Stimulated activated effector memory CD8-positive, alpha-beta T cell treated with anti-CD3 and anti-CD28 coated beads, Interleukin-12 subunit alpha, Interleukin-12 subunit beta, amount 100 ng/mL, for 72 hours (primary cell): Measurements from ENCODE around the gene TDRD3.

ENCODE experiments used
- ATAC-seq: fragments of 150-1000 bp; cut with Tn5 transposase; 2 replicates; pipeline ENCODE4 v1.10.0; 2021
- DNase-seq, 2 donors: peaks; one replicate each; pipeline ENCODE4 v3.0.0; 2021 to 2022; ENCODE audit warnings: low spot score in 2 of 2
- H3K27ac Mint-ChIP-seq: one replicate; pipeline ENCODE4 v1.8.0; 2022; ENCODE audit warnings: mild to moderate bottlenecking, mixed read lengths
- H3K36me3 Mint-ChIP-seq: one replicate; pipeline ENCODE4 v1.8.0; 2022; ENCODE audit warnings: mild to moderate bottlenecking, mixed read lengths
- H3K4me1 Mint-ChIP-seq: one replicate; pipeline ENCODE4 v1.8.0; 2022; ENCODE audit warnings: mixed read lengths
- H3K4me3 Mint-ChIP-seq: one replicate; pipeline ENCODE4 v1.8.0; 2022; ENCODE audit warnings: mild to moderate bottlenecking, mixed read lengths
- H3K9me3 Mint-ChIP-seq: one replicate; pipeline ENCODE4 v1.8.0; 2022; ENCODE audit warnings: mixed read lengths

Gene TDRD3

DNA sequence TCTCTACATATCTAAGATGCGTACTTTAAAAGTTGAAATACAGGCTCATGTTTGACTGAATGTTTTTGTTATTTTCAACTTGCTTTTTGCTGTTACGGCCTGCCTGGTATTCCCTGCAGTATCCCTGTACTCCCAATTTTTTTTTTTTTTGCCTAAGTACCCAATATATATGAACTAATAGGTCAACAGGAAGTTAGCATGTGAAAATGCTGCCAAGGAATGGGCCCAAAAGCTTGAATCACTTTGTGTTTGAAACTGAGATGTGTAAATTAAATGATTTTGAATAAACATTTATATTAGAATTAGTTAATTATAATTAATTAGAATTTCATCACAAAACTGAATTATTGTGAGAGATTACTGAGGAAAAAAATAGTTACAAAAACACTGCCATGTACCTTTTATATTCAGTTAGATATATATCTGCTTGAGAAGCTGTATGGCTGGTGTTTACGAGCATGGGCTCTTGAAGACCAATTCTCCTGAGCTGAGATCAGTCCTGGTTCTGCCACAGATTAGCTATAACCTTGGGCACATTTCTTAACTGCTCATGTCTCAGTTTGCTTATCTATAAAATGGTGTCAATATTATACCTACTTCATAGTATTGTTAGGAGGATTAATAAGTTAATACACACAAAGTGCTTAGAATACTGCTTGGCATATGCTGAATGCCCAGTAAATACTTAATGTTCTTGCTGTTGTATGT lies 16.0 kb downstream of the TDRD3 start:
- ATAC-seq: no peak
- H3K4me1 Mint-ChIP-seq: peaks cover 41% of the 10 kb centered on the region
- no peaks in the 10 kb centered on the region for H3K36me3 Mint-ChIP-seq
- no peak overlapping the region for H3K4me3 Mint-ChIP-seq
- no peak overlapping the region for H3K27ac Mint-ChIP-seq
- H3K9me3 Mint-ChIP-seq: peaks cover under 1% of the 10 kb centered on the region
- DNase-seq: no peak

DNA sequence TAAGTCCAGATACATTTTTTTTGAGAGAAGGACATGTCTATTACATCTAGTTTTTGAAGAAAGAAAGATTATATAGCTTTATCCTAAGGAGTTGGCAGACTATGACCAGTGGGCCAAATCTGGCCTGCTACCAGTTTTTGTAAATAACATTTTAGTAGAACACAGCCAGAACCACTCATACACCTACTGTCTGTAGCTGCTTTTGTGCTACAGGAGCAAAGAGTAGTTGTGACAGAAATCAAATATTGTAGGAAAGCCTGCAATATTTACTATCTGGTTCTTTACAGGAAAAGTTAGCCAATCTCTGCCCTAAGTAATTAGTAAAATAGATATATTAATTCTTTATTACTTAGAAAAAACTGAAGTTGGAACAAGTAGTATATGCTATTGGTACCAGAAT lies 17.2 kb downstream of the TDRD3 start:
- ATAC-seq (no peak), DNase-seq (no peak)
- H3K4me3 Mint-ChIP-seq: no peak overlapping the region
- peaks cover 42% of the 10 kb centered on the region for H3K4me1 Mint-ChIP-seq
- H3K9me3 Mint-ChIP-seq: no peaks in the 10 kb centered on the region
- no peak overlapping the region for H3K27ac Mint-ChIP-seq
- no peaks in the 10 kb centered on the region for H3K36me3 Mint-ChIP-seq

GRCh38 chr13:60417734-60418133 lies 20.7 kb downstream of the TDRD3 start:
- Mint-ChIP-seq H3K9me3 (no peaks in the 10 kb centered on the region), H3K4me1 (peaks cover 27% of the 10 kb centered on the region), H3K36me3 (no peaks in the 10 kb centered on the region), H3K4me3 (no peak overlapping the region), H3K27ac (peak overlapping the region; percentile 4)
- ATAC-seq (peak; percentile 92), DNase-seq (no peak)

DNA sequence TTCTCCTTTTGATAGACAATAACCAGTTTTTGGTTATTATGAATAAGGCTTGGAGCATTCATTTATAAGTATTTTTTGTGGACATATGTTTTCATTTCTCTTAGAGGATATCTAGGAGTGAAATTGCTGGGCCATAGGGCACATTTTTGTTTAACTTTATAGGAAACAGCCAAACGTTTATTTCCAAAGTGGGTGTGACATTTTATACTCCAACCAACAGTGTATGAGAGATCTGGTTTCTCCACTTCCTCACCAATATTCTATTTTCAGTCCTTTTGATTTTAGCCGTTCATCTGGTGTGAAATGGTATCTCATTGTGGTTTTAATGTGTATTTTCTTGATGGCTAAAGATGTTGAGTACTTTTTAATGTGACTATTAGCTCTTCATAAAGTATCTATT lies 21.9 kb downstream of the TDRD3 start:
- peaks cover 27% of the 10 kb centered on the region for H3K4me1 Mint-ChIP-seq
- no peak overlapping the region for H3K27ac Mint-ChIP-seq
- H3K36me3 Mint-ChIP-seq: no peaks in the 10 kb centered on the region
- H3K9me3 Mint-ChIP-seq: no peaks in the 10 kb centered on the region
- no peak for DNase-seq
- no peak overlapping the region for H3K4me3 Mint-ChIP-seq
- no peak for ATAC-seq

- Mint-ChIP-seq H3K4me3 (no peak overlapping the region), H3K36me3 (no peaks in the 10 kb centered on the region), H3K9me3 (no peaks in the 10 kb centered on the region), H3K27ac (peak overlapping the region; percentile 2), H3K4me1 (peaks cover 19% of the 10 kb centered on the region)
- no peak for DNase-seq
- ATAC-seq: no peak
Observed at GRCh38 chr13:60425332-60425731, 28.3 kb downstream of the TDRD3 start.

DNA sequence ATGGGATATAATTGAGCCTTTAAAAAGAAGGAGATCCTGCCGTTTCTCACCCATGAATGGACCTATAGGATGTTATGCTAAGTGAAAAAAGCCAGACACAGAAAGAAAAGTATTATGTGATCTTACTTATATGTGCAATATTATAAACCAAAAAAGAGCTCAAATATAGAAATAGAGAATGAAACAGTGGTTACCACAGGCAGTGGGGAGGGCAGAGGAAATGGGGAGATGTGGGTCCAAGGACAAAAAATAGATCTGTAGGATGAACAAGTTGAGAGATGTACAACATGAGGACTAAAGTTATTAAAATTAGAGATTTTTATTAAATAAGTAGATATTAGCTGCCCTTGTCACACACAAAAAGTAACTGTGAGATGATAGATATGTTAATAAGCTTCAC lies 29.1 kb downstream of the TDRD3 start:
- H3K36me3 Mint-ChIP-seq: no peaks in the 10 kb centered on the region
- H3K4me3 Mint-ChIP-seq: peak overlapping the region; percentile 6
- peaks cover 19% of the 10 kb centered on the region for H3K4me1 Mint-ChIP-seq
- H3K27ac Mint-ChIP-seq: peak overlapping the region; percentile 2
- DNase-seq (no peak), ATAC-seq (no peak)
- H3K9me3 Mint-ChIP-seq: no peaks in the 10 kb centered on the region

DNA sequence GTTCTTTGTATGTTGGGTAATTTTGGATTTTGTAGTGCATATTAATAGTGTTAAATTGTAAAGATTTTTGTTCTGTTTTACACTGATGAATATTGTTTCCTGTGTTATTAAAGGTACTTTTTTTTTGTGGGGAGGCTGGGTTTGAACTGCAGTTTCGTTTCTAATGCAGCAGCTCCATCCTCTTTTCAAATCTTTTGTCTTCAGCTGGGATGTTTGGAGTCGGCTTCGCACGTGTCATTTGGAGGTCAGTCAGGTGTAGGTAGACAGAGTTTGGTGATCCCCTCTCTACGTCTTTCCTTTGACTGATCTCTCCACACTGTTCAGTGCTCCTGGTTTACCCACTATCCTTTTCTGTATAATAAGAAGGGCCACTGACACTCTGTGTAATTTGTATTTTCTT lies 30.3 kb downstream of the TDRD3 start:
- DNase-seq (no peak), ATAC-seq (peak; percentile 62)
- Mint-ChIP-seq H3K9me3 (no peaks in the 10 kb centered on the region), H3K4me1 (peaks cover 14% of the 10 kb centered on the region), H3K27ac (peak overlapping the region; percentile 78), H3K36me3 (no peaks in the 10 kb centered on the region), H3K4me3 (peak overlapping the region; percentile 47)

GRCh38 chr13:60431108-60431700 lies 34.2 kb downstream of the TDRD3 start:
- H3K36me3 Mint-ChIP-seq: no peaks in the 10 kb centered on the region
- no peak for DNase-seq
- H3K4me3 Mint-ChIP-seq: no peak overlapping the region
- no peaks in the 10 kb centered on the region for H3K9me3 Mint-ChIP-seq
- peak; percentile 79 for ATAC-seq
- H3K27ac Mint-ChIP-seq: no peak overlapping the region
- peaks cover 18% of the 10 kb centered on the region for H3K4me1 Mint-ChIP-seq

- DNase-seq: no peak
- Mint-ChIP-seq H3K9me3 (no peaks in the 10 kb centered on the region), H3K36me3 (no peaks in the 10 kb centered on the region), H3K27ac (no peak overlapping the region), H3K4me3 (no peak overlapping the region), H3K4me1 (peaks cover 18% of the 10 kb centered on the region)
- ATAC-seq: no peak
Observed at GRCh38 chr13:60433505-60433904, 36.5 kb downstream of the TDRD3 start.

DNA sequence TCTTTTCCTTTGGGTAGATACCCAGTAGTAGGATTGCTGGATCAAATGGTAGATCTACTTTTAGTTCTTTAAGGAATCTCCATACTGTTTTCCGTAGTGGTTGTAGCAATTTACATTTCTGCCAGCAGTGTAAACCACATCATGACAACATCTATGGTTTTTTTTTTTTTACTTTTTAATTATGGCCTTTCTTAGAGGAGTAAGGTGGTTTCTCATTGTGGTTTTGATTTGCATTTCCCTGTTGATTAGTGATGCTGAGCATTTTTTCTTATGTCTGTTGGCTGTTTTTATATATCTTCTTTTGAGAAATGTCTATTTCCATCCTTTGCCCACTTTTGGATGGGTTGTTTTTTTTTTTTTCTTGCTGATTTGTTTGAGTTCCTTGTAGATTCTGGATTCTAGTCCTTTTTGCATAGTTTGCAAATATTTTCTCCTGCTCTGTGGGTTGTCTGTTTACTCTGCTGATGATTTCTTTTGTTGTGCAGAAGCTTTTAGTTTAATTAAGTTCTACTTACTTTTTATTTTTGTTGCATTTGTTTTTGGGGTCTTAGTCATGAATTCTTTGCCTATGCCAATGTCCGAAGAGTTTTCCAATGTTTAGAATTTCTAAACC lies 38.8 kb downstream of the TDRD3 start:
- H3K9me3 Mint-ChIP-seq: no peaks in the 10 kb centered on the region
- DNase-seq (no peak), ATAC-seq (peak; percentile 62)
- H3K36me3 Mint-ChIP-seq: no peaks in the 10 kb centered on the region
- H3K27ac Mint-ChIP-seq: no peak overlapping the region
- H3K4me1 Mint-ChIP-seq: peaks cover 23% of the 10 kb centered on the region
- H3K4me3 Mint-ChIP-seq: no peak overlapping the region

DNA sequence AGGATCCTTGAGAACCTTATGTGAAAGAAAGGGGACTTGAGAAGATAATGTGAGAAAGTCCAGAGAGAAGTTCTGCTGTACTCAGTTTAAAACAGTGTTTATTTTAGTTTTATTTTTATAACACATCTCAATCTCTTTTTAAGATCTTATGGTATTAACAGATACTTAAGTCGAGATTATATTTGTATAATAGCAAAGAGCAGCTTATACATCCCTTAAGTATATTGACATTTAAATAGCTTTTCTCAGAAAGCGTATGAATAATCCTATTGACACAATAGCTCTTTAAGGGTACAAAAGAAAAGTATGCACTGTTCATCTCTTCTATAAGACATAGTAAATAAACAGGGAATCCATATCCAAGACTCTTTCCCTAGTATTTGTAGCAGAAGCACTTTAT lies 42.2 kb downstream of the TDRD3 start:
- H3K4me1 Mint-ChIP-seq: peaks cover 23% of the 10 kb centered on the region
- no peaks in the 10 kb centered on the region for H3K36me3 Mint-ChIP-seq
- peak overlapping the region; percentile 18 for H3K27ac Mint-ChIP-seq
- no peak overlapping the region for H3K4me3 Mint-ChIP-seq
- no peak for ATAC-seq
- no peak for DNase-seq
- no peaks in the 10 kb centered on the region for H3K9me3 Mint-ChIP-seq

- Mint-ChIP-seq H3K36me3 (peaks cover 4% of the 10 kb centered on the region), H3K4me1 (peaks cover 12% of the 10 kb centered on the region), H3K27ac (no peak overlapping the region), H3K9me3 (no peaks in the 10 kb centered on the region), H3K4me3 (no peak overlapping the region)
- ATAC-seq: no peak
- DNase-seq: no peak
Observed at GRCh38 chr13:60441761-60442160, 44.7 kb downstream of the TDRD3 start.

DNA sequence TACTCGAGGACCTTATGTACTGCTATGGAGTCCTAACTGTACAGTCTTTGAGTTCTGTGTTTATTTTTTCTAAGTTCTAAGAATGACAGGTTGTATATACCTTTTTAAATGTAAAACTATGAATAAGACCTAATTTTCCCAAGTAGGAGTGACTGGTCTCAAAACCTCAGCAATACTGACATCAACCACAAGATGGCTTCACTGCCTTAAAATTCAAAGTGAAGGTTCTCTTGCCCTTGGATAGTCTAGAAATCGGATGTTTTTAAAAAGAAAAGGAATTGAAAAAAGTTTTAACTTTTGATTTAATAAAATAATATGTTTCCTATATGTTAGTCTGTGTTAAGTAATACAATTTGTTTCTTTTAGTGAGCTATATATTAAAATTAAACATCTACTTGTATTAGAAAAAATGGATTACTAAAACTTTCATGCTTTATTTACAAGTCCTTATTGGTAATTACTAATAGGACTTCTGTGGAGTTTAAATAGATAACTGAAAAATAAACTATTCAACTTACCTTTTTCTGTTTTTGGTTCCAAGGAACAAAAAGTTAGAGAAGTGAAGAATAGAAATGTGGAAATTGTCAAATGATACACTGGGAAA lies 52.0 kb downstream of the TDRD3 start:
- no peaks in the 10 kb centered on the region for H3K4me1 Mint-ChIP-seq
- peaks cover 4% of the 10 kb centered on the region for H3K36me3 Mint-ChIP-seq
- DNase-seq: no peak
- H3K27ac Mint-ChIP-seq: no peak overlapping the region
- no peak overlapping the region for H3K4me3 Mint-ChIP-seq
- no peaks in the 10 kb centered on the region for H3K9me3 Mint-ChIP-seq
- ATAC-seq: no peak

DNA sequence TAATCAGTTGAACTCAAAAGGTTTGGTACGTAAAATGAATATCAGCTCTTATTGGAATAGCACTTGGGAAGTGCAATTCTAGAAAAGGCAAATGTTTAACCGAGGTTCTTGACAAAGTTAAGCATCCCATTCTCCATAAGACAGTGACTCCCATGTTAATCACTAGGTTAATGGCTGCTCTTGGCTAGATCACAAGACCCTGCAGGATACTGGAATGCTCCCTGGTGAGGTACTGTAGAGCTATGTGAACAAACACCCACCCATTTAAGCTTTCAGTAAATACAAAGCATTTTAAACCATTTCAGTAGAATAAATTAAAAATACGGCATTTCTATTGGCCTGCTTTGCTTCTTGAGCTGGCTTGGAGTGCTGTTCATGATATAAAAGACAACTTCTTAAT lies 56.5 kb downstream of the TDRD3 start:
- ATAC-seq: no peak
- H3K9me3 Mint-ChIP-seq: no peaks in the 10 kb centered on the region
- DNase-seq: no peak
- H3K27ac Mint-ChIP-seq: no peak overlapping the region
- H3K4me1 Mint-ChIP-seq: no peaks in the 10 kb centered on the region
- H3K4me3 Mint-ChIP-seq: no peak overlapping the region
- no peaks in the 10 kb centered on the region for H3K36me3 Mint-ChIP-seq

DNA sequence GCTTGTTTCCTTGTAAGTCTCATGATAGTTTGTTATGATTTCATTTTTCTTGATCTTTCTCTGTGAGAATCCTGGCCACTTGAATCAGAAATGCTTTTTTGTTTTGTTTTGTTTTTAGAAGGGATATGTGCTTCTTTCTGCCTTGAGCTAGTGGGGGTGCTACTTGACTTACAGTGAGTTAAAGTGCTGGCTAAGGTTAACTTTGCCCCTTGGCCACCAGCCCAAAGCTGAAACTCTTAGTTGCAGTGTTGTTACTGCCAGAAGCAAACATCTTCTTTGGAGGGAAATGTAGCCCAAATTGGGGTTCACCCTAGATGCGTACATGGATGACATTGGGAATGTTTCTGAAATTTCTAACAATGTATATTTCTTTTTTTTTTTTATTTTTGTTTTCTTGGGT lies 57.4 kb downstream of the TDRD3 start:
- no peak overlapping the region for H3K27ac Mint-ChIP-seq
- no peaks in the 10 kb centered on the region for H3K9me3 Mint-ChIP-seq
- H3K36me3 Mint-ChIP-seq: no peaks in the 10 kb centered on the region
- ATAC-seq (no peak), DNase-seq (no peak)
- no peak overlapping the region for H3K4me3 Mint-ChIP-seq
- no peaks in the 10 kb centered on the region for H3K4me1 Mint-ChIP-seq

GRCh38 chr13:60463787-60464186 lies 66.8 kb downstream of the TDRD3 start:
- Mint-ChIP-seq H3K27ac (no peak overlapping the region), H3K4me3 (no peak overlapping the region), H3K9me3 (no peaks in the 10 kb centered on the region), H3K4me1 (no peaks in the 10 kb centered on the region), H3K36me3 (peaks cover 29% of the 10 kb centered on the region)
- no peak for ATAC-seq
- DNase-seq: no peak
